Smooth muscle cell (in vitro differentiated cells): ENCODE data around the gene ASXL1. TPM values are rescaled to one million over a fixed set of nuclear protein-coding genes. Genes with fewer than 3 reads are reported as not detected.

Experiments used
- DNase-seq: peaks from one replicate; lab custom pipeline; 2025; ENCODE audit not compliant: unreplicated experiment; lab: John Stamatoyannopoulos, UW
- H2AFZ ChIP-seq: fragments of 200-600 bp; sonication (generic); 2 replicates; pipeline ENCODE4 v1.6.0; 2016; ENCODE audit warnings: antibody characterized with exemption, low read depth, mild to moderate bottlenecking
- H3F3A ChIP-seq: fragments of 200-600 bp; sonication (generic); 2 replicates; pipeline ENCODE4 v1.6.0; 2017; ENCODE audit warnings: antibody characterized with exemption, low read depth
- H3K27ac ChIP-seq: fragments of 200-600 bp; sonication (generic); 2 replicates; pipeline ENCODE4 v1.5.1; 2016; ENCODE audit warnings: low read depth, mild to moderate bottlenecking
- H3K27me3 ChIP-seq: fragments of 200-600 bp; sonication (generic); 2 replicates; pipeline ENCODE4 v1.6.1; 2016; ENCODE audit warnings: low read depth, mild to moderate bottlenecking
- H3K36me3 ChIP-seq: fragments of 200-600 bp; sonication (generic); 2 replicates; pipeline ENCODE4 v1.5.1; 2016; ENCODE audit warnings: low read depth
- H3K4me1 ChIP-seq: fragments of 200-600 bp; sonication (generic); 2 replicates; pipeline ENCODE4 v1.5.1; 2016; ENCODE audit warnings: low read depth
- H3K4me2 ChIP-seq: fragments of 200-600 bp; sonication (generic); 2 replicates; pipeline ENCODE4 v1.6.0; 2016; ENCODE audit warnings: mild to moderate bottlenecking
- H3K4me3 ChIP-seq: fragments of 200-600 bp; sonication (generic); 2 replicates; pipeline ENCODE4 v1.5.1; 2016; ENCODE audit warnings: mild to moderate bottlenecking
- H3K79me2 ChIP-seq: fragments of 200-600 bp; sonication (generic); 2 replicates; pipeline ENCODE4 v1.6.0; 2016; ENCODE audit warnings: low read depth, mild to moderate bottlenecking
- H3K9ac ChIP-seq: fragments of 200-600 bp; sonication (generic); 2 replicates; pipeline ENCODE4 v1.6.0; 2016; ENCODE audit warnings: low read depth
- H3K9me3 ChIP-seq: fragments of 200-600 bp; sonication (generic); replicated peaks from 2 replicates; pipeline ENCODE4 v1.5.1; 2016; ENCODE audit warnings: low read depth
- H4K20me1 ChIP-seq: fragments of 200-600 bp; sonication (generic); 2 replicates; pipeline ENCODE4 v1.6.0; 2016; ENCODE audit warnings: low read depth
- CTCF ChIP-seq: fragments of 200-600 bp; sonication (generic); IDR thresholded peaks from 2 replicates; pipeline ENCODE4 v1.5.1; 2017; ENCODE audit warnings: borderline replicate concordance, mild to moderate bottlenecking, antibody characterized with exemption; ENCODE audit not compliant: insufficient read depth, poor library complexity, severe bottlenecking
- WGBS: methylation state at CpG from one replicate; pipeline ENCODE4 v1.1.7; 2016; ENCODE audit warnings: low lambda C conversion rate; 5-methylcytosine and 5-hydroxymethylcytosine counted together
- polyA plus RNA-seq: library from polyadenylated mRNA; unstranded; fragments of >200 nt; fragmentation: Nextera tagmentation; extraction: Ambion mirVana; gene quantifications from 2 replicates; pipeline ENCODE4 v1.2.1, GENCODE V29; 2016
- total RNA-seq: library from RNA; depleted of rRNA; stranded (reverse); fragments of >200 nt; gene quantifications from 2 replicates; pipeline ENCODE4 v1.2.3, GENCODE V29; 2014

The ASXL1 gene
- total and polyA plus RNA-seq, 2 experiments from 2014 or later = 46.5 to 62.1 TPM

- TF ChIP-seq CTCF = no peak
- Histone ChIP-seq H3K4me2 (no peak overlapping the region), H3K9me3 (no peaks in the 10 kb centered on the region), H3K36me3 (no peaks in the 10 kb centered on the region), H3K4me3 (no peak overlapping the region), H3K9ac (no peak overlapping the region), H3F3A (peaks cover 12% of the 10 kb centered on the region), H4K20me1 (peaks cover 5% of the 10 kb centered on the region), H3K27me3 (no peaks in the 10 kb centered on the region), H3K79me2 (peaks cover 9% of the 10 kb centered on the region), H2AFZ (no peak overlapping the region), H3K4me1 (no peaks in the 10 kb centered on the region), H3K27ac (no peak overlapping the region)
- WGBS = 92% methylated on average over 3 of the region's 3 CpGs
- DNase-seq = no peak
Measured at GRCh38 chr20:32487381-32487780, 129.2 kb downstream of the ASXL1 start.

GRCh38 chr20:32488066-32488838 is 130.1 kb downstream of the ASXL1 start:
- no peak for TF ChIP-seq CTCF
- Histone ChIP-seq H2AFZ (no peak overlapping the region), H3F3A (peaks cover 12% of the 10 kb centered on the region), H3K4me3 (no peak overlapping the region), H3K9me3 (no peaks in the 10 kb centered on the region), H3K27me3 (no peaks in the 10 kb centered on the region), H3K27ac (no peak overlapping the region), H4K20me1 (no peaks in the 10 kb centered on the region), H3K79me2 (no peaks in the 10 kb centered on the region), H3K4me1 (no peaks in the 10 kb centered on the region), H3K4me2 (no peak overlapping the region), H3K36me3 (no peaks in the 10 kb centered on the region), H3K9ac (no peak overlapping the region)
- no peak for DNase-seq
- 96% methylated on average over 7 of the region's 7 CpGs for WGBS

Other genes starting within 250 kb of the ASXL1 start
- gene TM9SF4, start 248.6 kb upstream of the ASXL1 start, total RNA-seq = 59.2 and 75.8 TPM in 2 replicates
- gene TM9SF4, start 248.6 kb upstream of the ASXL1 start, polyA plus RNA-seq = 73.9 and 90.2 TPM in 2 replicates
- gene PLAGL2, start 150.6 kb upstream of the ASXL1 start, total RNA-seq = 13.7 and 18.7 TPM in 2 replicates
- 10.4 and 14.6 TPM in 2 replicates for gene PLAGL2, start 150.6 kb upstream of the ASXL1 start, polyA plus RNA-seq
- 45.0 and 51.2 TPM in 2 replicates for gene POFUT1, start 150.5 kb upstream of the ASXL1 start, total RNA-seq
- gene POFUT1, start 150.5 kb upstream of the ASXL1 start, polyA plus RNA-seq = 35.6 and 44.3 TPM in 2 replicates
- 16.7 and 20.0 TPM in 2 replicates for gene KIF3B, start 80.7 kb upstream of the ASXL1 start, total RNA-seq
- 8.2 and 10.2 TPM in 2 replicates for gene KIF3B, start 80.7 kb upstream of the ASXL1 start, polyA plus RNA-seq
- gene NOL4L, start 227.0 kb downstream of the ASXL1 start, total RNA-seq = 26.0 and 26.6 TPM in 2 replicates
- gene NOL4L, start 227.0 kb downstream of the ASXL1 start, polyA plus RNA-seq = 26.2 and 28.7 TPM in 2 replicates